Measurements from ENCODE around the gene RCCD1.

Gene RCCD1

GRCh38 chr15:90968434-90968833 is 13.8 kb downstream of the RCCD1 start:
- FAIRE-seq: no peak

- FAIRE-seq: no peak
These were observed 15.6 kb downstream of the RCCD1 start for GRCh38 chr15:90970274-90970673.

GRCh38 chr15:90972133-90972532 is 17.4 kb downstream of the RCCD1 start:
- FAIRE-seq: no peak

DNA sequence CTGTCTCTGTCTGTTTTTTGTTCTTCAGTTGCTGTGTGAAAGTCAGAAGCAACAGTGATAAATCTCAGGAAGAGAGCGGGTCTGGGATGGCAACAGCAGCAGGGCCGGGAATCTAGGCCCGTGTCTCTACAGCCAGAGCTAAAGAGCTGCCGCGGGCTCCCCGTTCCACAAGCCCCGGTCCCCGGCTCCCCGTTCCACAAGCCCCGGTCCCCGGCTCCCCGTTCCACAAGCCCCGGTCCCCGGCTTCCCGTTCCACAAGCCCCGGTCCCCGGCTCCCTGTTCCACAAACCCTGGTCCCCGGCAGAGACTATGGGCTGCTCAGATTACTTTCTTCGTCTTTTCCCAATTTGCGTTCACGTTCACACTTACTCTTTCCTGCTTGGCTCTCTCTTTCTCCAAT is 19.5 kb downstream of the RCCD1 start:
- no peak for FAIRE-seq

DNA sequence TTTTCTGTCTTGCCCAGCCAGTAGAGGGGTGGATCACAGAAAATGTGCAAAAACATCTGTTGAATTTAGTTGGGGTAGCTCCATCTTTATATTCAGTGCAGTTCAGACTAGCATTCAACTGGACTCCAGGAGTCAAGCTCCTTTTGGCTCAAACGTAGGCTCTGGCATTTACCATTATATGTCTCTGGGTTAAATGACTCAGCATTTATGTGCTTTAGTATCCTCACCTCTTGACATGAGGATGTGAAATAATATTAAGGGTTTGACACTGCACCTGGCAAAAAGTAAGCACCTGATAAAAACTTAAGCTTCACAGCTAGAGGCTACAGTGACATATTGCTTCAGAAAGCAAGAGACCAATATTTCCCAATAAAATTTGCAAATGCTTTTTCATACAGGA is 24.9 kb downstream of the RCCD1 start:
- no peak for FAIRE-seq

DNA sequence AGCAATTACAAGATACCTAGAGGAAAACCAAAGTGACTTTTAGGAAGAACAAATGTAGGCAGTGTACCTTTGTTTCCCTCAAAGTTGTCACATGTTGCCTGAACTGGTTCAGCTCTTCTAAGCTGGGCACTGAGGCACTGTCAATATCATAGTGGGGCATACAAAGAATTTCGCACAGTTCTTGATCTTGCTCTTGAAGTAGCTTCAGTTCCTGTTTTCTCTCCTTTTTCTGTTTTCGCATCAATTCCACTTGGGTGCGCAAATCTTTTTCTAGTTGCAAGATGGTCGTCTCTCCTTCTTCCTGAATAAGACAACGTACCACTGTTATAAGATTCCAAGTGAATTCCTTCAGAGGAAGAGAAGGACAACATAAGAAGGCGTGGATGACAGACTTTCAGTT is 27.0 kb downstream of the RCCD1 start:
- FAIRE-seq: no peak

DNA sequence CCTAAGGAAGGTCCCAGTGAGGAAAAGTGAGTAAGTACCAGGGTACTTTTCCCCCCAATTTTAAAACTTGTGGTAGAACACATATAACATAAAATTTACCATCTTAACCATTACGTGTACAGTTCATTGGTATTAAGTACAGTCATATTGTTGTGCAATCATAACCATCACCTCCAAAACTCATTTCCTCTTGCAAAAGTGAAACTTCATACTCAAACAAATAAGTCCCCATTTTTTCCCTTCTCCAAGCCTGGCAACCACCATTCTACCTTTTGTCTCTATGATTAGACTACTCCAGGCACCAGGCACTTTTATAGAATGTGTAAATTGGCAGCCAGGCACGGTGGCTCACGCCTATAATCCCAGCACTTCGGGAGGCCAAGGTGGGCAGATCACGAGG is 27.5 kb downstream of the RCCD1 start:
- FAIRE-seq: no peak

- no peak for FAIRE-seq
These were observed 32.3 kb downstream of the RCCD1 start for GRCh38 chr15:90986790-90987507.

GRCh38 chr15:90987561-90988141 is 33.0 kb downstream of the RCCD1 start:
- no peak for FAIRE-seq

DNA sequence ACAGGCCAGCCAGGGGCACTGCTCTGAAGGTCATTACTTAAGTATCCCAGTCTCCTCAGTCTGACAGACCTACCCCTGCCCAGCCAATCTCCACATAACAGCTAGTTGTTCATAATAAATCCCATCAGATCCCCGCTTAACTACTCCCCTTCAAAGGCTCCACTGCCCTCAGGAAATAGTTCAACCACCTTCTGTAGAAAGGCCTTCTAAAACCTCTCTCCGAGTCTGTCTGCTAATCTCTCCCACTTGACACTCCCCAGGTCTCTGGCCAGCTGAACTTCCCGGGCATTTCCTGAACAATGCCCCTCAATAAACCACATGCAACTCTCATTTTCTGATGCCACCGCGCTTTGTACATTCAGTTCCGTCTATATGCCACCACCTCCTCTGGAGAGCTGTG is 33.6 kb downstream of the RCCD1 start:
- no peak for FAIRE-seq

DNA sequence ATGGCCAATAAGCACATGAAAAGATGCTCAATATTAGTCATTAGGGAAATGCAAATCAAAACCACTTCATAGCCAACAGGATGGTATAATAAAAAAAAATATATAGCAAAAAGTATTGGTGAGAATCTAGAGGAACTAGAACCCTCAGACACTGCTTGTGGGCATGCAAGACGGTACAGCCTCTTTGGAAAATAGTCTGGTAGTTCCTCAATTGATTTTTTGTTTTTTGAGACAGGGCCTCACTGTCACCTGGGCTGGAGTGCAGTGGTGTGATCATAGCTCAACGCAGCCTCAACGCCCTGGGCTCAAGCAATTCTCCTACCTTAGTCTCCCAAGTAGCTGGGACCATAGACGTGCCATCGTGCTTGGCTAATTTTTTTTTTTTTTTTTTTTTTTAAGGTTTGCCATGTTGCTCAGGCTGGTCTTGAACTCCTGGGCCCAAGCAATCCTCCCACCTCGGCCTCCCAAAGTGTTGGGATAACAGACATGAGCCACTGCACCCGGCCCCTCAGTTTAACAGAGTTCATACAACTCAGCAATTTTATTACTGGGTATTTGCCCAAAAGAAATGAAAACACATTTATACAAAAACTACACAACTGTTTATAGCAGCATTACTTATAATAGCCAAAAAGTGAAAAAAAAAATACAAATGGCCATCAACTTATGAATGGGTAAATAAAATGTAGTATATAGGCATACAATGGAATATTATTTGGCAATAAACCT is 34.5 kb downstream of the RCCD1 start:
- FAIRE-seq: no peak

DNA sequence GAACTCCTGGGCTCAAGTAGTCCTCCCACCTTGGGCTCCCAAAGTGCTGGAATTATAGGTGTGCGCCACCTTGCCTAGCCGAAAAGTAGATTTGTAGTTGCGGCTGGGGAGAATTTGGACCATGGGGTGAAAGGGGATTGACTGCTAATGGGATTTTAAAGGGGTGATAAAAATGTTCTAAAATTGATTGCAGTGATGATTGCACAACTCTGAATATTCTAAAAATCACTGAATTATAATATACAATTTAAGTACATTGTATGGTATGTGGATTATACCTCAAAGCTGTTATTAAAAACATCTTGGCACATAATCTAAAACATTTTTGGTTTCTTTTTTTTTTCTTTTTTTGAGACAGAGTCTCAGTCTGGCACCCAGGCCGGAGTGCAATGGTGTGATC is 35.8 kb downstream of the RCCD1 start:
- FAIRE-seq: no peak

GRCh38 chr15:90991587-90992285 is 37.1 kb downstream of the RCCD1 start:
- no peak for FAIRE-seq

DNA sequence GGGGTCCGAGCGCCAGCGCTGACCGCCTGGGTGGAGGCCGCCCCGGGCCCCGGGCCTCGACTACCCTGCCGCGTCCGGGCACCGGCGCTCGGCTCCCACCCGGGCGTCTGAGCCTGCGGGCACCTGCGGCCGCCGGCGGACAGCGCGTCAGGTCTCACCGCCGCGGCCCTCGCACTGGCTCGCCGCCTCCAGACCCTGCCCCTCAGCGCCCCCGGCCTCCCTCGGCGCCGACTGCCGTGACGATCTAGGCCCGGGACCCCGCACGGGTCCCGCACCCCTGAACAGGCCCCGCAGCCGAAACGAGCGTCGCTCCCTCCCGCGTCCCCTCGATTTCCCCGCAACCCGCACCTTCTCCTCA is 39.4 kb downstream of the RCCD1 start:
- FAIRE-seq: no peak

GRCh38 chr15:90994417-90995311 is 40.0 kb downstream of the RCCD1 start, which contains the start of gene PRC1:
Gene PRC1 (minus strand): TSS chr15:90994535. CDS start chr15:90994417, 118 bp downstream.
- FAIRE-seq: peak; percentile 98

DNA sequence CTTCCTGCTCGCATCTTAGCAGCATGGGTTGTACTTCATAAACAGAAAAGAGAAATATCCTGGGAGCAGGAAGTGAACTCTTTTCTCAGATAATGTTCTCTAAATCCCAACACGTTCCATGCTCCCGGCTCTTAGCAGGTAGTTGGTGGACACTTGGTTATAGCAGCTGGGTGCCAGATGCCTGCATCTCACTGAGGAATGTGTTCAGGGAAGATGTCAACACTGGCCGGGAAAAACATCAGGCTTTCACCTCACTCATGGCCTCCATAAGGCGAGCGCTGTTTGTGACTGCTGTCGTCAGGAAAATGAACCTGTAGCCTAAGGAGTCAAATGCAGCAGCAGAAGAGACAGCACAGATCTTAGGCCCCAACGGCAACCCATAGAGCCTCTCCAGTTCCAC is 44.1 kb downstream of the RCCD1 start:
- no peak for FAIRE-seq

GRCh38 chr15:91001209-91001608 is 46.5 kb downstream of the RCCD1 start:
- no peak for FAIRE-seq

GRCh38 chr15:91007266-91007665 is 52.6 kb downstream of the RCCD1 start:
- no peak for FAIRE-seq

Data from G401.6 (cell line).